Mesenchymal stem cell (in vitro differentiated cells and primary cell): Measurements from ENCODE around the gene GINS1.
"Not testable (repeated sequence)": the region's sequence is repeated elsewhere in the genome, so short reads cannot be mapped to it uniquely, and the experiment has no call there.

Experiments used
- DNase-seq: peaks from one replicate; pipeline ENCODE4 v3.0.0-alpha.2; 2013
- H2AFZ ChIP-seq: one replicate; pipeline ENCODE4 v1.6.1; 2013; ENCODE audit warnings: low read depth, mild to moderate bottlenecking, control low read depth, inconsistent platforms, low read length, moderate library complexity
- H2AK5ac ChIP-seq: 2 replicates; pipeline ENCODE4 v1.6.1; 2013; ENCODE audit warnings: low read length, moderate library complexity, mild to moderate bottlenecking, inconsistent platforms; ENCODE audit not compliant: severe bottlenecking
- H2BK120ac ChIP-seq: one replicate; pipeline ENCODE4 v1.6.1; 2013; ENCODE audit warnings: low read depth, mild to moderate bottlenecking, inconsistent platforms, low read length, moderate library complexity
- H2BK12ac ChIP-seq, 2 experiments: one replicate each; pipeline ENCODE4 v1.6.1; 2013; ENCODE audit warnings: inconsistent platforms in 2 of 2, low read length in 2 of 2, mild to moderate bottlenecking in 2 of 2, moderate library complexity in 2 of 2, control low read depth in 1 of 2
- H2BK15ac ChIP-seq: one replicate; pipeline ENCODE4 v1.6.1; 2013; ENCODE audit warnings: mild to moderate bottlenecking, low read depth, inconsistent platforms; ENCODE audit not compliant: poor library complexity, severe bottlenecking
- H2BK5ac ChIP-seq: 2 replicates; pipeline ENCODE4 v1.6.1; 2013; ENCODE audit warnings: low read depth, mild to moderate bottlenecking, low read length, control low read depth, inconsistent platforms; ENCODE audit not compliant: poor library complexity, severe bottlenecking
- H3K14ac ChIP-seq, 2 experiments: one replicate each; pipeline ENCODE4 v1.6.1; 2013; ENCODE audit warnings: inconsistent platforms in 2 of 2, low read length in 2 of 2, control low read depth in 1 of 2, mild to moderate bottlenecking in 1 of 2, moderate library complexity in 1 of 2
- H3K18ac ChIP-seq, 2 experiments: one replicate each; pipeline ENCODE4 v1.6.1; 2013; ENCODE audit warnings: inconsistent platforms in 2 of 2, low read length in 2 of 2, control low read depth in 1 of 2, low read depth in 1 of 2, mild to moderate bottlenecking in 1 of 2
- H3K23ac ChIP-seq, 2 experiments: one replicate each; pipeline ENCODE4 v1.6.1; 2013; ENCODE audit warnings: inconsistent platforms in 2 of 2, low read length in 2 of 2, mild to moderate bottlenecking in 2 of 2, moderate library complexity in 2 of 2, control low read depth in 1 of 2
- H3K27ac ChIP-seq: 2 replicates; pipeline ENCODE4 v1.5.1; 2013; ENCODE audit warnings: mild to moderate bottlenecking, moderate library complexity, low read length, control low read depth, inconsistent platforms; ENCODE audit not compliant: poor library complexity, severe bottlenecking
- H3K27me3 ChIP-seq, 2 experiments: 2 replicates each; pipeline versions ENCODE4 v1.6.1 to v1.7.0; 2013; ENCODE audit warnings: low read length in 2 of 2, mild to moderate bottlenecking in 2 of 2, moderate library complexity in 2 of 2, control low read depth in 1 of 2, inconsistent platforms in 1 of 2; ENCODE audit not compliant: control insufficient read depth in 1 of 2, insufficient read depth in 1 of 2
- H3K36me3 ChIP-seq, 2 experiments: 2 replicates each; pipeline versions ENCODE4 v1.6.1 to v1.7.0; 2013; ENCODE audit warnings: low read length in 2 of 2, control low read depth in 1 of 2, inconsistent platforms in 1 of 2, low read depth in 1 of 2, mild to moderate bottlenecking in 1 of 2; ENCODE audit not compliant: insufficient read depth in 2 of 2, control insufficient read depth in 1 of 2
- H3K4ac ChIP-seq, 2 experiments: one replicate each; pipeline ENCODE4 v1.6.1; 2013; ENCODE audit warnings: inconsistent platforms in 2 of 2, low read length in 2 of 2, mild to moderate bottlenecking in 2 of 2, moderate library complexity in 2 of 2, control low read depth in 1 of 2, low read depth in 1 of 2
- H3K4me1 ChIP-seq: 2 replicates; pipeline ENCODE4 v1.6.1; 2013; ENCODE audit warnings: low read depth, low read length, control low read depth; ENCODE audit not compliant: control insufficient read depth, insufficient read depth
- H3K4me2 ChIP-seq: 2 replicates; pipeline ENCODE4 v1.6.1; 2013; ENCODE audit warnings: low read length, mild to moderate bottlenecking, inconsistent platforms; ENCODE audit not compliant: poor library complexity, severe bottlenecking
- H3K4me3 ChIP-seq, 2 experiments: 2 replicates each; pipeline versions ENCODE4 v1.5.1 to v1.7.0; 2013; ENCODE audit warnings: low read length in 2 of 2, mild to moderate bottlenecking in 2 of 2, control low read depth in 1 of 2, low read depth in 1 of 2; ENCODE audit not compliant: insufficient read depth in 1 of 2
- H3K79me1 ChIP-seq: replicated peaks from 2 replicates; pipeline ENCODE4 v1.6.1; 2013; ENCODE audit warnings: mild to moderate bottlenecking, control low read depth, low read length, inconsistent platforms; ENCODE audit not compliant: poor library complexity, severe bottlenecking
- H3K9ac ChIP-seq: 2 replicates; pipeline ENCODE4 v1.7.0; 2013; ENCODE audit warnings: mild to moderate bottlenecking, low read length, moderate library complexity
- H3K9me3 ChIP-seq: 2 replicates; pipeline ENCODE4 v1.7.0; 2013; ENCODE audit warnings: mild to moderate bottlenecking, low read length; ENCODE audit not compliant: control insufficient read depth
- H4K8ac ChIP-seq: one replicate; pipeline ENCODE4 v1.6.1; 2013; ENCODE audit warnings: inconsistent platforms, mild to moderate bottlenecking, low read length, moderate library complexity
- H4K91ac ChIP-seq: one replicate; pipeline ENCODE4 v1.6.1; 2013; ENCODE audit warnings: mild to moderate bottlenecking, low read length, inconsistent platforms
- WGBS: methylation state at CpG from one replicate; pipeline ENCODE4 v1.1.7; 2013; ENCODE audit warnings: mixed read lengths; 5-methylcytosine and 5-hydroxymethylcytosine counted together

Gene GINS1

GRCh38 chr20:25471020-25471419 lies 63.5 kb downstream of the GINS1 start:
- H2BK15ac ChIP-seq = no peak overlapping the region
- no peak overlapping the region for H2BK5ac ChIP-seq
- no peak overlapping the region for H2AK5ac ChIP-seq
- no peak overlapping the region for H4K91ac ChIP-seq
- no peak for DNase-seq
- H3K9ac ChIP-seq = no peak overlapping the region
- no peak overlapping the region for H3K4ac ChIP-seq
- no peak overlapping the region for H3K23ac ChIP-seq
- 100% methylated on average over 4 of the region's 7 CpGs for WGBS
- no peak overlapping the region for H3K4me2 ChIP-seq
- no peaks in the 10 kb centered on the region for H3K9me3 ChIP-seq
- H2BK12ac ChIP-seq = no peak overlapping the region
- peaks cover 3% of the 10 kb centered on the region for H3K4me1 ChIP-seq
- H2AFZ ChIP-seq = no peak overlapping the region
- H3K18ac ChIP-seq = no peak overlapping the region
- peaks cover 37 to 54% of the 10 kb centered on the region in 2 experiments for H3K36me3 ChIP-seq
- no peak overlapping the region for H2BK120ac ChIP-seq
- H3K27ac ChIP-seq = no peak overlapping the region
- H3K27me3 ChIP-seq = no peaks in the 10 kb centered on the region
- H3K79me1 ChIP-seq = peaks cover 16% of the 10 kb centered on the region
- H4K8ac ChIP-seq = no peak overlapping the region
- H3K14ac ChIP-seq = no peak overlapping the region
- H3K4me3 ChIP-seq = no peak overlapping the region

- H2AFZ ChIP-seq, H3K27me3 ChIP-seq, H2BK12ac ChIP-seq, H2AK5ac ChIP-seq, H3K27ac ChIP-seq, H3K9me3 ChIP-seq, H4K8ac ChIP-seq, H3K14ac ChIP-seq, H3K4me2 ChIP-seq, H3K18ac ChIP-seq, H4K91ac ChIP-seq, H3K23ac ChIP-seq, H3K4ac ChIP-seq, H3K4me3 ChIP-seq, H2BK15ac ChIP-seq, H2BK5ac ChIP-seq, H3K9ac ChIP-seq, H3K4me1 ChIP-seq, H2BK120ac ChIP-seq, DNase-seq: not testable (repeated sequence)
- 100% methylated on average over 1 of the region's 2 CpGs for whole genome bisulfite sequencing
- H3K79me1 ChIP-seq = peaks cover 16% of the 10 kb centered on the region
- peaks cover 23 to 57% of the 10 kb centered on the region in 2 experiments for H3K36me3 ChIP-seq
These were observed 65.8 kb downstream of the GINS1 start for GRCh38 chr20:25473297-25473696.

GRCh38 chr20:25476106-25477013 lies 68.9 kb downstream of the GINS1 start:
- Histone ChIP-seq H3K9ac (no peak overlapping the region), H2BK5ac (no peak overlapping the region), H3K9me3 (no peaks in the 10 kb centered on the region), H3K14ac (no peak overlapping the region), H3K23ac (no peak overlapping the region), H3K36me3 (peaks cover 43 to 63% of the 10 kb centered on the region in 2 experiments), H2BK15ac (peak overlapping the region; percentile 17), H3K79me1 (peaks cover 2% of the 10 kb centered on the region), H2AFZ (no peak overlapping the region), H2BK12ac (no peak overlapping the region), H3K27me3 (no peaks in the 10 kb centered on the region), H3K4ac (no peak overlapping the region), H3K4me1 (no peaks in the 10 kb centered on the region), H3K4me3 (no peak overlapping the region), H3K4me2 (no peak overlapping the region), H4K8ac (no peak overlapping the region), H2AK5ac (no peak overlapping the region), H4K91ac (no peak overlapping the region), H2BK120ac (no peak overlapping the region), H3K18ac (no peak overlapping the region), H3K27ac (no peak overlapping the region)
- no peak for DNase-seq
- 94% methylated on average over 52 of the region's 52 CpGs for WGBS

- no peak overlapping the region for H2AFZ ChIP-seq
- H3K14ac ChIP-seq = no peak overlapping the region
- H2BK120ac ChIP-seq = no peak overlapping the region
- no peak overlapping the region for H3K4ac ChIP-seq
- no peak overlapping the region for H2AK5ac ChIP-seq
- DNase-seq = no peak
- no peak overlapping the region for H3K23ac ChIP-seq
- no peak overlapping the region for H3K4me2 ChIP-seq
- H4K91ac ChIP-seq = no peak overlapping the region
- WGBS = 97% methylated on average over 28 of the region's 28 CpGs
- no peak overlapping the region for H2BK5ac ChIP-seq
- H3K27ac ChIP-seq = no peak overlapping the region
- H3K18ac ChIP-seq = no peak overlapping the region
- no peak overlapping the region for H4K8ac ChIP-seq
- no peaks in the 10 kb centered on the region for H3K9me3 ChIP-seq
- no peak overlapping the region for H3K4me3 ChIP-seq
- no peaks in the 10 kb centered on the region for H3K79me1 ChIP-seq
- H3K9ac ChIP-seq = no peak overlapping the region
- H2BK12ac ChIP-seq = no peak overlapping the region
- H3K4me1 ChIP-seq = no peaks in the 10 kb centered on the region
- H3K27me3 ChIP-seq = no peaks in the 10 kb centered on the region
- no peak overlapping the region for H2BK15ac ChIP-seq
- peaks cover 48 to 68% of the 10 kb centered on the region in 2 experiments for H3K36me3 ChIP-seq
These were observed 69.8 kb downstream of the GINS1 start for GRCh38 chr20:25477014-25477882.
